Activated CD4-positive, alpha-beta memory T cell treated with anti-CD3 and anti-CD28 coated beads for 36 hours (primary cell): ENCODE data around the gene ZNF219. TPM values are rescaled to one million over a fixed set of nuclear protein-coding genes. Genes with fewer than 3 reads are reported as not detected.

ENCODE experiments used
- CTCF ChIA-PET: fragments of 350-600 bp; sonication (Branson Sonifier 250); formaldehyde crosslinking; loops from one replicate; lab custom pipeline; 2021; ENCODE audit warnings: antibody characterized with exemption, inconsistent platforms; lab: Charles Lee
- POLR2A ChIA-PET: fragments of 350-600 bp; sonication (Branson Sonifier 250); formaldehyde crosslinking; loops from one replicate; lab custom pipeline; 2021; ENCODE audit warnings: antibody characterized with exemption; lab: Charles Lee
- DNase-seq: peaks from one replicate; pipeline ENCODE4 v3.0.0-alpha.2; 2020
- H3K27ac Mint-ChIP-seq: one replicate; pipeline ENCODE4 v1.8.0; 2021; ENCODE audit warnings: mixed read lengths
- H3K27me3 Mint-ChIP-seq: one replicate; pipeline ENCODE4 v1.8.0; 2021; ENCODE audit warnings: mixed read lengths
- H3K36me3 Mint-ChIP-seq: one replicate; pipeline ENCODE4 v1.8.0; 2021; ENCODE audit warnings: mixed read lengths
- H3K4me1 Mint-ChIP-seq: one replicate; pipeline ENCODE4 v1.8.0; 2021; ENCODE audit warnings: low read depth, mixed read lengths
- H3K4me3 Mint-ChIP-seq: one replicate; pipeline ENCODE4 v1.8.0; 2021; ENCODE audit warnings: mild to moderate bottlenecking, mixed read lengths
- H3K9me3 Mint-ChIP-seq: one replicate; pipeline ENCODE4 v1.8.0; 2021; ENCODE audit warnings: mixed read lengths
- intact Hi-C: fragments of 100-400 bp; cut with micrococcal nuclease; formaldehyde crosslinking; loops from one replicate; pipeline ENCODE4 v1.15.1; 2023
- total RNA-seq, 2 experiments: library from RNA; stranded (reverse); gene quantifications; one replicate each; pipeline ENCODE4 v1.2.3, GENCODE V29; 2021

ZNF219 gene
- total RNA-seq, 2 experiments from 2014 or later: 9.9 to 10.7 TPM

DNA sequence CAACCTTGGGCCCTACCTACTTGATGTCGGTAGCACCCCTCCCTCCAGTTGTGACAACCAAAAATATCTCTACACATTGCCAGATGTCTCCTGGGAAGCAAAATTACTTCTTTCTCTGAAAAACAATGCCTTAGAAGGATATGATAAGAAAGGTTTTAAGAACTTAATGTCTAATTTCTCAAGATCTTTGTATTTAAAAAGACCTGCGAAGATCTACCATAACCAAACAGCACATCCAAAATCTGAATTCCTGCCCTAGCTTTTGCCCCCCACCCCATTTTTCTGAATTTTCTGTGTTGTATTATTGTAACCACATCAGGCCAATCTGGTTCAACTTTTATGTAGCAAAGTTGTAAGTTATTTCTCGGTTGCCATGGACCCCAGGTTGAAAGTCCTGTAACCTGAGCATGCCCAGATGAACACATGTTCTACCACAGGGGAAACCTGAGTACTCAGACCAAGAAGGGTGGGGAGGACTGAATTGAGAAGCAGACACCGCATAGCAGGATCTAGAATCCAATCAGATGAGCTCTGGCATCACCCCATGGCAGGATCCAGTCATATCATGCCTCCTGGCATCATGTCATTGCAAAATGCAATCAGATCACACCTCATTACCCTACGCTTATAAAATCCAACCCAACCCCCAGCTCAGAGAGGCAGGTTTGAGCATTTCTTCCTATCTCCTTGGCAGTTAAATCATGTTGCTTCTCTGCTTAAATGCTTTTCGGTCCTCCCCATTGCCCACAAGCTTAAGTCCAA lies 11.1 kb upstream of the ZNF219 start:
- ChIA-PET POLR2A (no interaction called here), CTCF (interaction anchor here (0.7 to 12.5 kb wide), 7 partner anchors 14 to 817 kb away, joined by 3 to 334 read pairs (median 9); no protein-coding TSS in a partner anchor)
- Mint-ChIP-seq H3K27ac (peak overlapping the region; percentile 81), H3K9me3 (no peaks in the 10 kb centered on the region), H3K4me1 (peaks cover 32% of the 10 kb centered on the region), H3K36me3 (peaks cover 1% of the 10 kb centered on the region), H3K4me3 (no peak overlapping the region), H3K27me3 (no peaks in the 10 kb centered on the region)
- intact Hi-C loops: loop anchor here (10.0 kb wide), 1 partner anchor 655 kb away; the partner anchor contains the start of genes APEX1 and OSGEP
- peak; percentile 82 for DNase-seq

DNA sequence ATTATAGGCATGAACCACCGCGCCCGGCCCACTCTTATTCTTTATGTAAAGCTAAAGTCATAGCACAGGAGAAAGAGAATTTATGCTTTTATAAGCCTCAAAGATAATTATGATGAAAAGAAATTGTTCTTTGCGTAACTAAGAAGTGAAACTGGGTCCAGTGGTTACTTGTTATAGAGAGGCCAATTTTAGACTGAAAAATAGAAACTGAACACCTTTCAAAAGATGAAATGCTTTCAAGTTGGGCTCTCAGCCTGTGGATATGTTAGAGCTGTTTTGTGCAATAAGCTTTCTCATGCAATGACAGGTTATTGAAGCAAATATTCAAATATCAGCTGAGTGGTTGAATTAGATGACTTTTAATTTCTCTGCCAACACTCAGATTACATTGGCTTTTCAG lies 10.3 kb upstream of the ZNF219 start:
- ChIA-PET POLR2A (no interaction called here), CTCF (interaction anchor here (0.6 to 12.5 kb wide), 7 partner anchors 13 to 139 kb away, joined by 3 to 334 read pairs (median 4); no protein-coding TSS in a partner anchor)
- Mint-ChIP-seq H3K4me3 (no peak overlapping the region), H3K27me3 (no peaks in the 10 kb centered on the region), H3K4me1 (peaks cover 33% of the 10 kb centered on the region), H3K27ac (no peak overlapping the region), H3K9me3 (no peaks in the 10 kb centered on the region), H3K36me3 (peaks cover 1% of the 10 kb centered on the region)
- no peak for DNase-seq
- intact Hi-C loops: loop anchor here (10.0 kb wide), 1 partner anchor 654 kb away; the partner anchor contains the start of genes APEX1 and OSGEP

DNA sequence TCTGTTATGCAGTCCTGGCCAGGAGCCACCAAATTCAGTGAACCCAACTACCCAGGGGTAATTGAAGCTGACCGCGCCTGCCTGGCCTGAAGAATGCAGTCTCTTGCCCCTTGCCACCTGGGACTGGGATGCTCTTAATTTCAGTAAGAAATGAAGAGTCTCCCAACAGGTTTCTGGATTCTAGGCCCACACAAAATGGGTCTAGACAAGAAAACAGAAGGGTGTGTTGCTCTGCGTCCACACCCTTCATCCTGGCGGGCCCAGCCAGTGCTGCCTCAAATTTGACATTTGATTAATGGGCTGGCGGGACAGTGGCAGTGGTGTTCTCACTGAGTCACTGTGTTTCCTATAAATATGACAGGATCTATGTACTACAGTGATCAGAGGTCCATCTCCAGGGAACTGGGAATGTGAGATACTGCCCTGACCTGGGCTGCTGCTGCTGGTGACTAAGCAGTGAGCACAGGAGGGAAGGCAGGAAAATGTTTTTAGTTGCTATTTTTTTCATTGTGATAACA lies 8.9 kb upstream of the ZNF219 start:
- no peak for DNase-seq
- no peak overlapping the region for H3K27ac Mint-ChIP-seq
- CTCF ChIA-PET: interaction anchor here (1.0 to 12.5 kb wide), 7 partner anchors 14 to 91 kb away, joined by 3 to 334 read pairs (median 51); partner anchors contain the start of gene ARHGEF40
- no peak overlapping the region for H3K4me3 Mint-ChIP-seq
- intact Hi-C loops: loop anchor here (10.0 kb wide), 1 partner anchor 653 kb away; the partner anchor contains the start of genes APEX1 and OSGEP
- no peaks in the 10 kb centered on the region for H3K27me3 Mint-ChIP-seq
- peaks cover 43% of the 10 kb centered on the region for H3K4me1 Mint-ChIP-seq
- POLR2A ChIA-PET: no interaction called here
- no peaks in the 10 kb centered on the region for H3K9me3 Mint-ChIP-seq
- peaks cover 1% of the 10 kb centered on the region for H3K36me3 Mint-ChIP-seq

DNA sequence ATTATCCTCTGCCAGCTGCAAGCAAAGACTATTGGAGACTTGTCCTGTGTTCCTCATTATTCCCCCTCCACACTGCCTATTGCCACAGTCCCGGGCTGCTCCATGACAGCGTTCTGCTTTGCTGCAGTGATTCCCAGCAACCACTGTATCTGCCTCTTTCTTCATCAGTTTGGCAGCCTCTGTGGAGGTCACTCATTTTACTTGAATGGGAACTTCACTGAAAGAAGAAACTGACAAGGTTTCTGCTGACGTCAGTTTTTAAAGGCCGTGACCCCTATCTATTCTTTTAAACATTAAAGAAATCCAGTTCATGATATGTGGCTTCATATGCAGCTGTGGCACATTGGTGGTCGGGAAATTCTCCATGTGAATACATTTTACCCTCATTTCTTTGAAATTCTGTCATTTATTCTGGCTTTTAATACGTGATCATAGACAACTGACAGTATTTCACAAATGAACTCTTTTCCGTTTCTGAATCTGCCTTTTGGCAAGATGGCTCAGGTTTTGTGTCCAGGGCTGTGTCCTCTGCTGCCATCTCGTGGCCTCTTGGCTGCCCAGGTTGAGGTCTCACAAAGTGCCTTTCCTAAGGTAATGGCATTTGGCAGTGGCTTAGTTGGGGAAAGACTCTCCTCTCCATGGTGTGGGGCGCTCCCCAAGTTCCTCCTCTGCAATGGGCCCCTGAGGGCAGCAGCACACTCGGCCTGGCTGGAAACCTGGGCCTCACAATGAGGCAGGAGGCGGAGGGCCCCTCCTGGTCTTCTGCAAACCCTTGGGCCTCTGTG lies 8.2 kb upstream of the ZNF219 start:
- no peak overlapping the region for H3K4me3 Mint-ChIP-seq
- ChIA-PET POLR2A (no interaction called here), CTCF (interaction anchor here (1.6 to 12.5 kb wide), 8 partner anchors 13 to 102 kb away, joined by 3 to 334 read pairs (median 68); partner anchors contain the start of gene ARHGEF40)
- intact Hi-C loops: loop anchor here (10.0 kb wide), 1 partner anchor 652 kb away; the partner anchor contains the start of genes APEX1 and OSGEP
- H3K36me3 Mint-ChIP-seq: peaks cover 1% of the 10 kb centered on the region
- DNase-seq: peak; percentile 88
- peaks cover 49% of the 10 kb centered on the region for H3K4me1 Mint-ChIP-seq
- no peaks in the 10 kb centered on the region for H3K9me3 Mint-ChIP-seq
- H3K27me3 Mint-ChIP-seq: no peaks in the 10 kb centered on the region
- H3K27ac Mint-ChIP-seq: no peak overlapping the region

DNA sequence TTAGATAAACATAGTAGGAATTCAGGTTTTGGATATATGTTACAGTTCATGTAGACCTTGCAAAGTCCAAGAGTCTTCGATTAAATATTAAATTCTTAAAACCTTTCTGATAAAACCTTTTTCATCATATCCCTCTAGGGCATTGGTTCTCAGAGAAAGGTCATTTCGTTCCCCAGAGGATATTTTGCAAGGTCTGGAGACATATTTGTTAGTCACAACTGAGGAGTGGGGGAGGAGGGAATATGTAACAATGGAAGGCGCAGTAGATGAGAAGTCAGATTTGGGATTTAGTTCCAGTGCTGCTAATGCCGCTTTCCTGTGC lies 7.7 kb upstream of the ZNF219 start:
- ChIA-PET POLR2A (no interaction called here), CTCF (interaction anchor here (1.7 to 12.5 kb wide), 7 partner anchors 12 to 136 kb away, joined by 4 to 334 read pairs (median 86); partner anchors contain the start of gene ARHGEF40)
- Mint-ChIP-seq H3K27ac (no peak overlapping the region), H3K36me3 (peaks cover 1% of the 10 kb centered on the region), H3K27me3 (no peaks in the 10 kb centered on the region), H3K9me3 (no peaks in the 10 kb centered on the region), H3K4me3 (no peak overlapping the region), H3K4me1 (peaks cover 53% of the 10 kb centered on the region)
- intact Hi-C loops: loop anchor here (10.0 kb wide), 1 partner anchor 651 kb away; the partner anchor contains the start of genes APEX1 and OSGEP
- no peak for DNase-seq

DNA sequence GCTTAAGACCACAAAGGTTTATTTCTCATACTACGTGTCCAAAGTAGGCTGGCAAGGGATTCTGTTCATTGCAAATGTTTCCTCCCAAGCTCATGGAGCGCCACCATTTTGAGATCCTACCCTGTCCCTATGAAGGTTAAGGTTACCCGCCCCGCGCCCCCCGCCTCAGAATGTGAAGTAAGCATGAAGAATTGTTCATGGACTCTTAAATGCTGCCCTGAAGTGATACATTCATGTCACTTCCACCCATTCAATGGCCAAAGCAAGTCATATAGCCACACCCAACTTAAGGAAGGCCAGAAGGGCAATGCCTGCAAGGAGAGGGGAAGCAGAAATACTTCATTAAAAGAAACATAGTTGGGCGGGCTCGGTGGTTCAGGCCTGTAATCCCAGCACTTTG lies 6.6 kb upstream of the ZNF219 start:
- Mint-ChIP-seq H3K27me3 (no peaks in the 10 kb centered on the region), H3K36me3 (no peaks in the 10 kb centered on the region), H3K9me3 (no peaks in the 10 kb centered on the region), H3K27ac (no peak overlapping the region), H3K4me1 (peaks cover 44% of the 10 kb centered on the region), H3K4me3 (no peak overlapping the region)
- ChIA-PET CTCF (interaction anchor here (0.6 to 12.5 kb wide), 21 partner anchors 11 to 1661 kb away, joined by 3 to 334 read pairs (median 4); partner anchors contain the start of gene ARHGEF40), POLR2A (interaction anchor here (1.0 to 2.6 kb wide), 5 partner anchors 13 to 134 kb away, joined by 3 to 13 read pairs (median 5); partner anchors contain the start of gene NDRG2)
- intact Hi-C loops: loop anchor here (10.0 kb wide), 1 partner anchor 650 kb away; the partner anchor contains the start of genes APEX1 and OSGEP
- DNase-seq: no peak

DNA sequence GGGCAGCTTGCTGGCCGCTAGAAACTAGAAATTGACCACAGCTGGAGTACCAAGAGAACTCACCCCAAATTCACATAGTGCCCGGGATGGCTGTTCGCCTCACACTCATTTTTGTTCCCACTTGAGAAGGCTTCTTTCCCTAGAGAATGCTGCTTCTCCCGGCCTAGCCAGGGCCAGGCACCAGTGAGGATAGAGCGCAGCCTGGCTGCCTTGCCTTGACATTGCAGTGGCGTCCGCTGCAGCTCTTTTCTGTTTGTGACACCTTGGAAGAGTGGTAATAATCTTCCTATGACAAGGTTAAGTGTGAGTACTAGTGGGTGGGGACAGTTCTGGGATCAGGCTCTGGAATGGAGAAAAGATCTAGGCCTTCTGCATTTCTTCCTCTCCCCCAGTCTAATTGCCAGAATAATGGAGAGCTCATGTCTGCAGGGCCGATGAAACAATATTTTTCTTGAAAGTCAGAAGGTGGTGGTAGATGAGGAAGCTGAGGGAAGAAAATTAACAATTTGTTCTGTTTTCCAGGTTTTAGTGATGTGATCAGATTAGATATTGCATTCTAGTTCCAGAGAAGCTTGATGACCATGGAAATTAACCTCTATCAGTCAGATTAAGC lies 6.1 kb upstream of the ZNF219 start:
- Mint-ChIP-seq H3K9me3 (no peaks in the 10 kb centered on the region), H3K4me3 (peak overlapping the region; percentile 85), H3K4me1 (peaks cover 39% of the 10 kb centered on the region), H3K27me3 (no peaks in the 10 kb centered on the region), H3K36me3 (no peaks in the 10 kb centered on the region), H3K27ac (peak overlapping the region; percentile 76)
- DNase-seq: peak; percentile 81
- intact Hi-C loops: loop anchor here (1.0 to 10.0 kb wide), 10 partner anchors 12 to 650 kb away; partner anchors contain the start of genes APEX1, HNRNPC, METTL17 and OSGEP
- POLR2A ChIA-PET: interaction anchor here (0.5 to 2.6 kb wide), 8 partner anchors 12 to 421 kb away, joined by 3 to 13 read pairs (median 4); partner anchors contain the start of gene NDRG2
- CTCF ChIA-PET: interaction anchor here (0.6 to 12.5 kb wide), 28 partner anchors 8 to 1661 kb away, joined by 3 to 334 read pairs (median 4); partner anchors contain the start of genes ARHGEF40 and NDRG2

DNA sequence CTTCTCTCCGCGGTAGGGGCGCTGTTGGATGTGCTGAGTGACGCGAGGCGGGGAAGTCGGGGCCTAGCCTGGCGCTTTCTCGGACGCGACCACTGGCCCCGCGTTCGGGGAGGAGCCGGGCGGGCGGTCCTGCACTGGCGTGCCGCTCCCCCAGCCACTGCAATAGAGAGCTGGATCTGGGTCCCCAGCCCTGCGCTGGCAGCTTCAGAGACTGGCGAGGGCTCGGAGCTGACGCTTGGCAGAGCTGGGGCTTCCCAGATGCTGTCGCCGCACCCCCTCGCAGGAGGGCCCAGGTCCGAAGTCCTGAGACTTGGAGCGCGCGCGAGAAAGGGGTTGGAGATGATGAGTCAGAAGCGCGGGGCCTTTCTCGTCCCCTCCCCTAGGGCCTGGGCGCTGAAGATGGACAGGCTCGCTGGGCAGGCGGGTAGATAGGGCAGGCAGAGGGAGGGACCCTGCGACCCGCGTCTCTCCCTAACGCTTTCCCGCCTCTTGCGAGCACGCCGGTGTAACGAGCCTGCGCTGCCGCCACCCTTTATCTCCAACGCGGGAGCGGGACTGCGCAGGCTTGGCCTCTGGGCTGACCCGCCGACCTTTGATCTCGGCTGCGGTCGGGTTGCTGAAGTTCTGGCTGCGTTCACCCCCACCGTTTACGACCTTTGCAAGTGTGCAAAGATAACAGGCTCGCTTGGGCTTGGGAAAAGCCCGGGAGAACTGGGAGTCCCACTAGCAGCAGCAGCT lies 5.4 kb upstream of the ZNF219 start:
- peak overlapping the region; percentile 76 for H3K27ac Mint-ChIP-seq
- H3K27me3 Mint-ChIP-seq: no peaks in the 10 kb centered on the region
- H3K36me3 Mint-ChIP-seq: no peaks in the 10 kb centered on the region
- intact Hi-C loops: loop anchor here (1.0 to 10.0 kb wide), 10 partner anchors 12 to 649 kb away; partner anchors contain the start of genes APEX1, HNRNPC, METTL17 and OSGEP
- peak; percentile 96 for DNase-seq
- H3K4me3 Mint-ChIP-seq: peak overlapping the region; percentile 85
- ChIA-PET CTCF (interaction anchor here (0.8 to 12.5 kb wide), 23 partner anchors 9 to 1662 kb away, joined by 3 to 334 read pairs (median 4); partner anchors contain the start of genes ARHGEF40 and NDRG2), POLR2A (interaction anchor here (0.5 to 2.6 kb wide), 9 partner anchors 12 to 421 kb away, joined by 3 to 13 read pairs (median 4); partner anchors contain the start of gene NDRG2)
- H3K9me3 Mint-ChIP-seq: no peaks in the 10 kb centered on the region
- H3K4me1 Mint-ChIP-seq: peaks cover 41% of the 10 kb centered on the region

DNA sequence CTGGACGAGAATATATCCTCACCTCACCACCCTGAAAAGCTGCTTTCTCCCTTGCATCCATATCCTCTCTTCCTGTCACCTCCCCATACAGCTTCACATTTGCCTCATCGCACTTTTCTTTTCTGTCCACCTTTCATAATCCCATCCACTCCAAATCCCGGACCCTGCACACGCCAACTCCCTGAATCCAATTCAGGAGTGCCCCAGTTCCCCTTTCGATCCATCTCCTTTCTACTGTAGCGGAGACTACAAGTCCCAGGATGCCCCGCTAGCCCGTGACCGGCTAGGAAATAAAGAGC lies 4.9 kb upstream of the ZNF219 start:
- DNase-seq: no peak
- POLR2A ChIA-PET: interaction anchor here (1.1 to 2.6 kb wide), 6 partner anchors 10 to 420 kb away, joined by 3 to 13 read pairs (median 4); no protein-coding TSS in a partner anchor
- H3K27me3 Mint-ChIP-seq: no peaks in the 10 kb centered on the region
- intact Hi-C loops: loop anchor here (5.0 to 10.0 kb wide), 4 partner anchors 164 to 649 kb away; partner anchors contain the start of genes APEX1, HNRNPC, OSGEP and RNASE4
- CTCF ChIA-PET: interaction anchor here (0.9 to 12.5 kb wide), 12 partner anchors 10 to 407 kb away, joined by 3 to 334 read pairs (median 18); partner anchors contain the start of gene ARHGEF40
- peak overlapping the region; percentile 76 for H3K27ac Mint-ChIP-seq
- peaks cover 45% of the 10 kb centered on the region for H3K4me1 Mint-ChIP-seq
- H3K9me3 Mint-ChIP-seq: no peaks in the 10 kb centered on the region
- H3K36me3 Mint-ChIP-seq: no peaks in the 10 kb centered on the region
- peak overlapping the region; percentile 85 for H3K4me3 Mint-ChIP-seq
